Stimulated activated CD4-positive, alpha-beta T cell treated with anti-CD3 and anti-CD28 coated beads, Interleukin-12 subunit alpha, Interleukin-12 subunit beta, amount 100 ng/mL, for 4 hours (primary cell): ENCODE data around the gene PTPN4.

Source experiments
- DNase-seq: peaks from one replicate; pipeline ENCODE4 v3.0.0-alpha.2; 2020

The PTPN4 gene

GRCh38 chr2:120028795-120029194, 269.1 kb downstream of the PTPN4 start:
- no peak for DNase-seq

- DNase-seq: no peak
Measured at GRCh38 chr2:120029672-120030640, 270.2 kb downstream of the PTPN4 start.

GRCh38 chr2:120032297-120032696, 272.6 kb downstream of the PTPN4 start:
- no peak for DNase-seq
